Tibial artery (tissue), 4 donors: ENCODE measurements around the gene CCDC14.

Experiments used
- DNase-seq, 2 donors: peaks; one replicate each; pipeline ENCODE4 v3.0.0-alpha.2; 2019
- H3K27ac ChIP-seq, 2 donors: fragments of 200-600 bp; sonication (generic) in 1 of 2; 1 replicate in 1 of 2; 2 replicates in 1 of 2; pipeline ENCODE4 v1.5.1; 2018 to 2019; ENCODE audit warnings: mild to moderate bottlenecking in 1 of 2
- H3K27me3 ChIP-seq, 2 donors: fragments of 200-600 bp; sonication (generic) in 1 of 2; one replicate each; pipeline versions ENCODE4 v1.5.1 to v1.6.0; 2016 to 2019
- H3K36me3 ChIP-seq, 3 donors: fragments of 200-600 bp; sonication (generic) in 2 of 3; one replicate each; pipeline ENCODE4 v1.5.1; 2016 to 2019; ENCODE audit warnings: mild to moderate bottlenecking in 2 of 3
- H3K4me1 ChIP-seq, 4 donors: fragments of 200-600 bp; sonication (generic) in 2 of 4; 1 replicate in 3 of 4; 2 replicates in 1 of 4; pipeline ENCODE4 v1.5.1; 2016 to 2019
- H3K4me3 ChIP-seq, 2 donors: fragments of 200-600 bp; sonication (generic) in 1 of 2; 1 replicate in 1 of 2; 2 replicates in 1 of 2; pipeline ENCODE4 v1.5.1; 2018 to 2019; ENCODE audit warnings: mild to moderate bottlenecking in 2 of 2
- H3K9me3 ChIP-seq, 3 donors: fragments of 200-600 bp; sonication (generic) in 1 of 3; one replicate each; pipeline ENCODE4 v1.5.1; 2016 to 2019
- intact Hi-C: fragments of 100-400 bp; cut with DNase I; formaldehyde crosslinking; loops from one replicate; pipeline ENCODE4 v1.15.0; 2023; ENCODE audit warnings: low total_unique reads
- TF ChIP-seq, protein P1 (sequence below), 2 experiments: fragments of 200-600 bp in 1 of 2; fragments of 450-650 bp in 1 of 2; IDR thresholded peaks; one replicate each; pipeline ENCODE4 v1.5.1; 2017 to 2019; ENCODE audit warnings: antibody characterized with exemption in 2 of 2, mild to moderate bottlenecking in 1 of 2, moderate library complexity in 1 of 2

The CCDC14 gene

DNA sequence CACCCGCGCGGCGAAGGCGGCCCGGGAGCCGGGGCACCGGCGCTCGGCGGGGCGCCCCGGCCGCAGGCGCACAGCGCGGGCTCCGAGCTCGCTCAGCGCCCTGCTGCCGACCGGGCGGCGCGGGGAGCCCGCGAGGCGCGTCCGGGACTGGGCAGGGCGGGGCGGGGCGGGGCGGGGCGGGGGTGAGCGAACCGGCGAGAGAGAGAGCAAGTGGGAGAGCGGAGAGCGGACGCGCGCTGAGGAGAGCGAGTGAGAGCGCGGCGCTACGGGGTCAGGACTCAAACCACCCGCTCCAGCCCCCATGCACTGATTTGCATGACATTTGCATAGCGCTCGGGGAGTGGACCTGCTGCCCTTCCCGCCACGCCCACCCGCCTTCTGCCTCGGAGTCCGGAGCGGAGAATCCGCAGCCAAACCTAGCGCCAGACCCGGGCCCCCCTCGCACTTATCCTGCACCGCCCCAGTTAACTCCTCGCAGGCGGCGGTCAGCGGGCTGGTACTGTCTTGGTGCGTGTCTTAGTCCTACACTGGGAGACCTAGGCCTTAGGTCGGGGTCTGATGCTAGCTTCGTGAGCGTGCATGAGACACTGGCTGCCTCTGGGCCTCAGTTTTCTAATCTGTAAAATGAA, 76.7 kb downstream of the CCDC14 start, which contains the start of gene MYLK:
TSS of gene MYLK (minus strand) at position 130 of the 629 bp plus-strand sequence. CDS start 90,491 bp downstream, outside the sequence.
- intact Hi-C loops: no loop called here
- TF ChIP-seq, protein P1, sequence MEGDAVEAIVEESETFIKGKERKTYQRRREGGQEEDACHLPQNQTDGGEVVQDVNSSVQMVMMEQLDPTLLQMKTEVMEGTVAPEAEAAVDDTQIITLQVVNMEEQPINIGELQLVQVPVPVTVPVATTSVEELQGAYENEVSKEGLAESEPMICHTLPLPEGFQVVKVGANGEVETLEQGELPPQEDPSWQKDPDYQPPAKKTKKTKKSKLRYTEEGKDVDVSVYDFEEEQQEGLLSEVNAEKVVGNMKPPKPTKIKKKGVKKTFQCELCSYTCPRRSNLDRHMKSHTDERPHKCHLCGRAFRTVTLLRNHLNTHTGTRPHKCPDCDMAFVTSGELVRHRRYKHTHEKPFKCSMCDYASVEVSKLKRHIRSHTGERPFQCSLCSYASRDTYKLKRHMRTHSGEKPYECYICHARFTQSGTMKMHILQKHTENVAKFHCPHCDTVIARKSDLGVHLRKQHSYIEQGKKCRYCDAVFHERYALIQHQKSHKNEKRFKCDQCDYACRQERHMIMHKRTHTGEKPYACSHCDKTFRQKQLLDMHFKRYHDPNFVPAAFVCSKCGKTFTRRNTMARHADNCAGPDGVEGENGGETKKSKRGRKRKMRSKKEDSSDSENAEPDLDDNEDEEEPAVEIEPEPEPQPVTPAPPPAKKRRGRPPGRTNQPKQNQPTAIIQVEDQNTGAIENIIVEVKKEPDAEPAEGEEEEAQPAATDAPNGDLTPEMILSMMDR (IDR thresholded peaks at IDR 0.05): no peak
- DNase-seq: peak; percentile 74 to 91
- H3K27me3 ChIP-seq: no peaks in the 10 kb centered on the region
- H3K36me3 ChIP-seq: no peaks in the 10 kb centered on the region
- H3K27ac ChIP-seq: peak within 1 kb of the TSS; percentile 78 to 83
- H3K4me3 ChIP-seq: peak within 1 kb of the TSS; percentile 73 to 79
- H3K4me1 ChIP-seq: peaks cover 0 to 31% (median 13%) of the 10 kb centered on the region in 4 donors
- no peaks in the 10 kb centered on the region for H3K9me3 ChIP-seq

DNA sequence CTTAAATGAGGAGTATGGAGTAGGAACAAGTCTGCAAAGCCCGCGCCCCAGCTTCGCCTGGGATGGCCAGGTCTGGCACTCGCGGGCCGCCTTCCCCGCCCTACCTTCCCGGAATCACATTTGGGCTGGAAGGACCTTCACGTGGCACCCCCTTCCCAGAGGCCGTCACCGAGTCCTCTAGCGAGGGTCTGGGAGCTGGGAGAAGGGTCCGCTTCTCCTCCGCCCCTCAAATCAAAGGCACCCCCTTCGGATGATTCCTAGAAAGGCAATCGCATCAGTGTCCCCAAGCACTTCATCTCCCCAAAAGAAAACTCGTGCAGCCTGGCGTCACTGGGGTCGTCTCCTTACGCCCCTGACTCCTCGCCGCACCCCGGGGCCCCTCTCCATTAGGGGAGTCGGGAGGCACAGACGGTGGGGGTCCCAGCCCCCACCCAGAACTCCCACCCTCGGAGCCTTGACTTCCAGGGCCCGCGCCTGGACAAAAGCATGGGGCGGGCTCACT, 77.3 kb downstream of the CCDC14 start:
- Histone ChIP-seq H3K27me3 (no peaks in the 10 kb centered on the region), H3K4me3 (peak overlapping the region; percentile 73 to 79), H3K36me3 (no peaks in the 10 kb centered on the region), H3K27ac (peak overlapping the region; percentile 78 to 83), H3K4me1 (peaks cover 0 to 31% (median 13%) of the 10 kb centered on the region in 4 donors), H3K9me3 (no peaks in the 10 kb centered on the region)
- peak in 1 of 2 donors; percentile 67 for DNase-seq
- intact Hi-C loops: no loop called here
- TF ChIP-seq, protein P1 (IDR thresholded peaks at IDR 0.05): no peak

DNA sequence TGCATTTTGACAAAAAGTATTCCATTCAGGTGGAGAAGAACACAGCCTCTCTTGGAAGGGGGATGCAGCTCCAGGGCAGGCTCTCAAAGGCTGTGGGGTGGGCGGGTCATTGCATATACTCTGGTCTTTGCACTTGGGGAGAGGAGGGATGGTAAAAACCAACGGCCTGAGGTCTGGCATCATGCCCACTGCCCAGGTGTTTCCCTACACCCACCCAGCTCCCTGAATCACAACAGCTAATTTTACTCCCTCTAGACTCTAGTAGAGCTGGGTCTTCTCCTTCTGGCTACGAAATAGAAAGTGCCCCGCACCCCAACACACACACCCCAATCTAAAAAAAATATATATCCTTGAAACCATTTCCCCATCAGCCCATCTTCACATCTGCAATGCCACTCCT, 77.9 kb downstream of the CCDC14 start:
- DNase-seq: no peak
- no peaks in the 10 kb centered on the region for H3K27me3 ChIP-seq
- H3K9me3 ChIP-seq: no peaks in the 10 kb centered on the region
- H3K27ac ChIP-seq: peak overlapping the region; percentile 78 to 83
- intact Hi-C loops: no loop called here
- H3K4me1 ChIP-seq: peaks cover 0 to 31% (median 13%) of the 10 kb centered on the region in 4 donors
- TF ChIP-seq, protein P1 (IDR thresholded peaks at IDR 0.05): no peak
- H3K4me3 ChIP-seq: peak overlapping the region; percentile 73 to 79
- H3K36me3 ChIP-seq: no peaks in the 10 kb centered on the region

DNA sequence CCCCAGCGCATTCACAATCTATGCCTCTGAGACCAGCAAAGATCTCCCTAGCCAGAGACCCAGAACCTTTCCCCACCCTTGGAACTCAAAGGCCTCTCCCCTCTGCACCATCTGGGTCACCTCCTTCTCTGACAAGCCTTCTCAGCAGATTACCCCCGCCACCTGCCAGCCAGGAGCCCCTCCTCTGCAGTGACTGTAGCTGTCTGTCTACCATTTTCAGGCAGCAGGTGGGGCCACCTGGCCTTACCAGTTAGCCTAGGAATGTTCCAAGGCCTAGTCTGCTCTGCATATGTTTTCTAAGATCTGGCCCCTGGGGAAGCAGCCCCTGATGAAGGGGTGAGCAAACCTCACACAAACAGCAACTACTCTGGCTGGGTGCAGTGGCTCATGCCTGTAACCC, 79.3 kb downstream of the CCDC14 start:
- intact Hi-C loops: no loop called here
- peak overlapping the region; percentile 17 to 20 for H3K27ac ChIP-seq

DNA sequence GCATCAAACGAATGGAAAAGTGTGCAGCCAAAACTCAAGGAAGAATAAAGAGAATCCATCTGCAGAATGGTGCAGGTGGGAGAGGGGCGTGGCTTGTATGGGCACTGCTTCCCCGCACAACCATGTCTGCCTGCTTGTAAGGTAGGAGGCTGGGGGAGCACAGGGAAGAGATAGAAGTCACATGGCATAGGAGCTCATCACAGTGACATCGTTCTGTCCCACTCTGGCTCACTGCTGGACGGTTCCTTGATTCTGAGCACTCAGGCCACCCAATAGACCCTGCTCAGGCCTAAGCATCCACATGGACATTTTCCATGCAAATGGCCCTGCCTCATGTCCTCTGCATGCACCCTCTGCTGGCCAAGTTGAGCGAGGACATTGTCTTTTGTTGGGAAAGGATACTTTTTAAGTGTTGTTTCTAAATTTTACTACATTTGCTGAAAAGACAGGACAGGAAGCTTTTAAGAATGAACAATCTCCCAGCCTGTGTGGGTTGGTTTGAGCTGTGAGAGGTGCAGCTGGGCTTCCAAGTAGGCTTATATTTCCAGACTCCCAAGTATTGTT, 79.9 kb downstream of the CCDC14 start:
- intact Hi-C loops: no loop called here
- Histone ChIP-seq H3K9me3 (no peaks in the 10 kb centered on the region), H3K36me3 (no peaks in the 10 kb centered on the region), H3K4me3 (no peak overlapping the region), H3K27me3 (no peaks in the 10 kb centered on the region), H3K4me1 (peaks cover 0 to 35% (median 15%) of the 10 kb centered on the region in 4 donors), H3K27ac (peak overlapping the region; percentile 17 to 20)
- DNase-seq: no peak
- TF ChIP-seq, protein P1 (IDR thresholded peaks at IDR 0.05): peak; percentile 22 to 36

More for the DNA sequence above, 79.3 kb downstream of the CCDC14 start:
- TF ChIP-seq, protein P1 (IDR thresholded peaks at IDR 0.05): no peak
- no peaks in the 10 kb centered on the region for H3K9me3 ChIP-seq
- H3K4me3 ChIP-seq: no peak overlapping the region
- H3K4me1 ChIP-seq: peaks cover 0 to 35% (median 15%) of the 10 kb centered on the region in 4 donors
- H3K36me3 ChIP-seq: no peaks in the 10 kb centered on the region
- H3K27me3 ChIP-seq: no peaks in the 10 kb centered on the region
- DNase-seq: no peak
